Measurements from ENCODE around the gene PDE6A. TPM values are rescaled to one million over a fixed set of nuclear protein-coding genes. Genes with fewer than 3 reads are reported as not detected.

PDE6A gene
- total RNA-seq, 2 experiments from 2014 or later = not detected

DNA sequence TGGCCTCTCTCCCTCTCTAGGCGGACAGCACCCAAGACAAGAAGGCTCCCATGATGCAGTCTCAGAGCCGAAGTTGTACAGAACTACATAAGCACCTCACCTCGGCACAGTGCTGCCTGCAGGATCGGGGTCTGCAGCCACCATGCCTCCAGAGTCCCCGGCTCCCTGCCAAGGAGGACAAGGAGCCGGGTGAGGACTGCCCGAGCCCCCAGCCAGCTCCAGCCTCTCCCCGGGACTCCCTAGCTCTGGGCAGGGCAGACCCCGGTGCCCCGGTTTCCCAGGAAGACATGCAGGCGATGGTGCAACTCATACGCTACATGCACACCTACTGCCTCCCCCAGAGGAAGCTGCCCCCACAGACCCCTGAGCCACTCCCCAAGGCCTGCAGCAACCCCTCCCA, 112.0 kb downstream of the PDE6A start:
- peaks cover 28% of the 10 kb centered on the region; the same call in 1 of the 2 replicates for H3K36me3 ChIP-seq (ENCODE audit: insufficient read depth, low read length)
- ChIA-PET POLR2A (no interaction called here), CTCF (ENCODE audit: unreplicated experiment) (interaction anchor here (0.6 to 1.7 kb wide), 3 partner anchors 57 to 196 kb away, joined by 4 to 5 read pairs (median 4); no protein-coding TSS in a partner anchor)
- H3K4me2 ChIP-seq (ENCODE audit: low read length) = no peak overlapping the region
- TF ChIP-seq, protein P1, sequence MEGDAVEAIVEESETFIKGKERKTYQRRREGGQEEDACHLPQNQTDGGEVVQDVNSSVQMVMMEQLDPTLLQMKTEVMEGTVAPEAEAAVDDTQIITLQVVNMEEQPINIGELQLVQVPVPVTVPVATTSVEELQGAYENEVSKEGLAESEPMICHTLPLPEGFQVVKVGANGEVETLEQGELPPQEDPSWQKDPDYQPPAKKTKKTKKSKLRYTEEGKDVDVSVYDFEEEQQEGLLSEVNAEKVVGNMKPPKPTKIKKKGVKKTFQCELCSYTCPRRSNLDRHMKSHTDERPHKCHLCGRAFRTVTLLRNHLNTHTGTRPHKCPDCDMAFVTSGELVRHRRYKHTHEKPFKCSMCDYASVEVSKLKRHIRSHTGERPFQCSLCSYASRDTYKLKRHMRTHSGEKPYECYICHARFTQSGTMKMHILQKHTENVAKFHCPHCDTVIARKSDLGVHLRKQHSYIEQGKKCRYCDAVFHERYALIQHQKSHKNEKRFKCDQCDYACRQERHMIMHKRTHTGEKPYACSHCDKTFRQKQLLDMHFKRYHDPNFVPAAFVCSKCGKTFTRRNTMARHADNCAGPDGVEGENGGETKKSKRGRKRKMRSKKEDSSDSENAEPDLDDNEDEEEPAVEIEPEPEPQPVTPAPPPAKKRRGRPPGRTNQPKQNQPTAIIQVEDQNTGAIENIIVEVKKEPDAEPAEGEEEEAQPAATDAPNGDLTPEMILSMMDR (conservative IDR thresholded peaks at IDR 0.05; ENCODE audit: low read length) = no peak
- TF ChIP-seq EZH2phosphoT487 (IDR thresholded peaks at IDR 0.05; ENCODE audit: borderline replicate concordance, low read depth, low read length) = no peak
- no peaks in the 10 kb centered on the region for H3K9me2 ChIP-seq (ENCODE audit: insufficient read depth, low read length)
- no peaks in the 10 kb centered on the region for H3K9me3 ChIP-seq (ENCODE audit: low read length)
- no peak overlapping the region for H3K4me3 ChIP-seq (ENCODE audit: low read depth, low read length, poor library complexity, severe bottlenecking)
- peaks cover 3% of the 10 kb centered on the region for H3K4me1 ChIP-seq (ENCODE audit: insufficient read depth, low read length, poor library complexity, severe bottlenecking)
- H3K27ac ChIP-seq (ENCODE audit: low read depth, low read length, poor library complexity, severe bottlenecking) = no peak overlapping the region
- DNase-seq (ENCODE audit: low spot score) = no peak
- intact Hi-C loops (cut with micrococcal nuclease; ENCODE audit: unreplicated experiment) = loop anchor here (10.0 kb wide), 1 partner anchor 132 kb away; the partner anchor contains the start of gene SLC26A2
- no peaks in the 10 kb centered on the region for H4K20me1 ChIP-seq (ENCODE audit: insufficient read depth, low read length)
- no peaks in the 10 kb centered on the region for H3K79me2 ChIP-seq (ENCODE audit: insufficient read depth, low read depth, low read length)
- H2AFZ ChIP-seq (ENCODE audit: low read length) = no peak overlapping the region
- no TSS peak for BruUV-seq (replicated peaks)

DNA sequence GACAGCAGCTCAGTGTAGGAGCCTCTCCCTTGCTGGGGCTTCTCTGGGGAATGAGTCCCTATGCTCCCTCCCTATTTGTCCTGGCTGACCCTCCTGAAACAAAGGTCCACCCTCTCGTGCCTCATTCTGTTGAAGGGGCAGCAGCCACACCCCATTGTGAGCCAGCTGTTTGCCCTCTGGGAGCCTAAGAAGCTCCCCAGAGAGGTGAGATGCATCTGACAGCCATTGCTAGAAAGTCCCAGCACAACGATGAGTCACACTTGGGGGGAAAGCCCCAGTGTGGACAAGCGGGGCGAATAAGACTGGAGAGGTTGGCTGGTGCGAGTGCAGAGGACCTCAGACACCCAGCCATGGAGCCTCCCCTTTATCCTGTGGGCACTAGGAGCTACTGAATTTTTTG, 113.1 kb downstream of the PDE6A start:
- Histone ChIP-seq H3K4me2 (ENCODE audit: low read length) (no peak overlapping the region), H4K20me1 (ENCODE audit: insufficient read depth, low read length) (no peaks in the 10 kb centered on the region), H3K79me2 (ENCODE audit: insufficient read depth, low read depth, low read length) (no peaks in the 10 kb centered on the region), H3K4me1 (ENCODE audit: insufficient read depth, low read length, poor library complexity, severe bottlenecking) (peaks cover 3% of the 10 kb centered on the region), H2AFZ (ENCODE audit: low read length) (no peak overlapping the region), H3K9me3 (ENCODE audit: low read length) (no peaks in the 10 kb centered on the region), H3K9me2 (ENCODE audit: insufficient read depth, low read length) (no peaks in the 10 kb centered on the region), H3K27ac (ENCODE audit: low read depth, low read length, poor library complexity, severe bottlenecking) (no peak overlapping the region), H3K36me3 (ENCODE audit: insufficient read depth, low read length) (peaks cover 35% of the 10 kb centered on the region; the same call in 1 of the 2 replicates), H3K4me3 (ENCODE audit: low read depth, low read length, poor library complexity, severe bottlenecking) (no peak overlapping the region)
- ChIA-PET CTCF (ENCODE audit: unreplicated experiment) (interaction anchor here (1.3 to 1.7 kb wide), 2 partner anchors 191 to 194 kb away, joined by 4 read pairs; no protein-coding TSS in a partner anchor), POLR2A (no interaction called here)
- BruUV-seq (replicated peaks) = no TSS peak
- DNase-seq (ENCODE audit: low spot score) = no peak
- intact Hi-C loops (cut with micrococcal nuclease; ENCODE audit: unreplicated experiment) = loop anchor here (10.0 kb wide), 1 partner anchor 133 kb away; the partner anchor contains the start of gene SLC26A2
- TF ChIP-seq EZH2phosphoT487 (IDR thresholded peaks at IDR 0.05; ENCODE audit: borderline replicate concordance, low read depth, low read length) = no peak
- TF ChIP-seq, protein P1 (conservative IDR thresholded peaks at IDR 0.05; ENCODE audit: low read length) = no peak

DNA sequence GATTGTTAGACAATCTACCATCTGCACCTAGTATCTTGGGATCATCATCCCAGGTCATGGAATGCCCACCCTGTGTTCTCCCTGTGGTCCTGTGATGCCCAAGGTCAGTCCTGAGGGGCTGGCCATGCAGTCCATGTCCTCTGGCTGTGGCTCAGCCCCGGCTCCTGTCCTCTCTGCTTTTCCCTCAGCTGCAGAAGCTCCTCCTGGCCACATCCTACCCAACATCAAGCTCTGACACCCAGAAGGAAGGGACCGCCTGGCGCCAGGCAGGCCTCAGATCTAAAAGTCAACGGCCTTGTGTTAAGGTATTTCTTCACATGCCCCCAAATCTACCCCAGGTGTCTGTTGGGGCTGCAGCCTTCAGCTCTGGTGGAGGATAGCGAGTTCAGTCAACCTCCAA, 114.0 kb downstream of the PDE6A start:
- Histone ChIP-seq H3K9me2 (ENCODE audit: insufficient read depth, low read length) (no peaks in the 10 kb centered on the region), H3K4me2 (ENCODE audit: low read length) (no peak overlapping the region), H4K20me1 (ENCODE audit: insufficient read depth, low read length) (no peaks in the 10 kb centered on the region), H3K27ac (ENCODE audit: low read depth, low read length, poor library complexity, severe bottlenecking) (no peak overlapping the region), H3K79me2 (ENCODE audit: insufficient read depth, low read depth, low read length) (no peaks in the 10 kb centered on the region), H3K9me3 (ENCODE audit: low read length) (no peaks in the 10 kb centered on the region), H2AFZ (ENCODE audit: low read length) (no peak overlapping the region), H3K4me1 (ENCODE audit: insufficient read depth, low read length, poor library complexity, severe bottlenecking) (peaks cover 3% of the 10 kb centered on the region), H3K36me3 (ENCODE audit: insufficient read depth, low read length) (peaks cover 33% of the 10 kb centered on the region; the same call in 1 of the 2 replicates), H3K4me3 (ENCODE audit: low read depth, low read length, poor library complexity, severe bottlenecking) (no peak overlapping the region)
- CTCF ChIA-PET (ENCODE audit: unreplicated experiment) = interaction anchor here (1.3 kb wide), 1 partner anchor 193 kb away, joined by 4 read pairs; no protein-coding TSS in a partner anchor
- TF ChIP-seq EZH2phosphoT487 (IDR thresholded peaks at IDR 0.05; ENCODE audit: borderline replicate concordance, low read depth, low read length) = no peak
- TF ChIP-seq, protein P1 (conservative IDR thresholded peaks at IDR 0.05; ENCODE audit: low read length) = no peak
- no peak for DNase-seq (ENCODE audit: low spot score)
- BruUV-seq (replicated peaks) = no TSS peak
- intact Hi-C loops (cut with micrococcal nuclease; ENCODE audit: unreplicated experiment) = loop anchor here (10.0 kb wide), 1 partner anchor 134 kb away; the partner anchor contains the start of gene SLC26A2
- POLR2A ChIA-PET = interaction anchor here (0.6 kb wide), 1 partner anchor 116 kb away, joined by 3 read pairs; no protein-coding TSS in a partner anchor

Data from OCI-LY7 (cell line).